ENCODE data around the gene KIAA0753. TPM values are rescaled to one million over a fixed set of nuclear protein-coding genes. Genes with fewer than 3 reads are reported as not detected.

KIAA0753 gene
- total RNA-seq, 1 donor from 2014 or later, result 24.7 TPM

DNA sequence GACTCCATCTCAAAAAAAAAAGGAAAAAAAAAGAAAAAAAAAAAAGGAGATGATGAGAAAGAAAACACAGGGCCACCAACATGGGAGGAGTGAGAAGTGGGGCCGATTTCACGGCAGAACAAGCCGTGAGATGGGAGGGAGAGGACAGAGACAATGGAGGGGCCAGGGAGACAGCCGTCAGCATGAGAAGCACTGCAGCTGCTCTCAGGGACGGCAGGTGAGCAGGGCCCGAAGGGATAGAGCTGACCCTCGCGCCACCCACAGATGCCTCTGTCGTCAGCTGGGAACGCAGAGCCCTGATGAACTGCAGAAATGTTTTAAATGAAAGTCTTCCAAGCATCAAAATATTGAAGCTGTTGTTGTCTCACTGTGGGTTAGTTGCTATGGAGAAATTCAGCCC, 104.5 kb downstream of the KIAA0753 start:
- CTCF ChIA-PET, result no interaction called here
- Mint-ChIP-seq H3K9me3 (no peaks in the 10 kb centered on the region), H3K27ac (no peak overlapping the region), H3K27me3 (peaks cover 9% of the 10 kb centered on the region), H3K36me3 (ENCODE audit: low read depth) (no peaks in the 10 kb centered on the region), H3K4me1 (no peaks in the 10 kb centered on the region), H3K4me3 (no peak overlapping the region)
- intact Hi-C loops (cut with micrococcal nuclease), result no loop called here
- DNase-seq, result no peak
- POLR2A ChIA-PET, result no interaction called here
- TF ChIP-seq, protein P1, sequence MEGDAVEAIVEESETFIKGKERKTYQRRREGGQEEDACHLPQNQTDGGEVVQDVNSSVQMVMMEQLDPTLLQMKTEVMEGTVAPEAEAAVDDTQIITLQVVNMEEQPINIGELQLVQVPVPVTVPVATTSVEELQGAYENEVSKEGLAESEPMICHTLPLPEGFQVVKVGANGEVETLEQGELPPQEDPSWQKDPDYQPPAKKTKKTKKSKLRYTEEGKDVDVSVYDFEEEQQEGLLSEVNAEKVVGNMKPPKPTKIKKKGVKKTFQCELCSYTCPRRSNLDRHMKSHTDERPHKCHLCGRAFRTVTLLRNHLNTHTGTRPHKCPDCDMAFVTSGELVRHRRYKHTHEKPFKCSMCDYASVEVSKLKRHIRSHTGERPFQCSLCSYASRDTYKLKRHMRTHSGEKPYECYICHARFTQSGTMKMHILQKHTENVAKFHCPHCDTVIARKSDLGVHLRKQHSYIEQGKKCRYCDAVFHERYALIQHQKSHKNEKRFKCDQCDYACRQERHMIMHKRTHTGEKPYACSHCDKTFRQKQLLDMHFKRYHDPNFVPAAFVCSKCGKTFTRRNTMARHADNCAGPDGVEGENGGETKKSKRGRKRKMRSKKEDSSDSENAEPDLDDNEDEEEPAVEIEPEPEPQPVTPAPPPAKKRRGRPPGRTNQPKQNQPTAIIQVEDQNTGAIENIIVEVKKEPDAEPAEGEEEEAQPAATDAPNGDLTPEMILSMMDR (IDR thresholded peaks at IDR 0.05), result no peak
- ATAC-seq (ENCODE audit: low read depth), result no peak

DNA sequence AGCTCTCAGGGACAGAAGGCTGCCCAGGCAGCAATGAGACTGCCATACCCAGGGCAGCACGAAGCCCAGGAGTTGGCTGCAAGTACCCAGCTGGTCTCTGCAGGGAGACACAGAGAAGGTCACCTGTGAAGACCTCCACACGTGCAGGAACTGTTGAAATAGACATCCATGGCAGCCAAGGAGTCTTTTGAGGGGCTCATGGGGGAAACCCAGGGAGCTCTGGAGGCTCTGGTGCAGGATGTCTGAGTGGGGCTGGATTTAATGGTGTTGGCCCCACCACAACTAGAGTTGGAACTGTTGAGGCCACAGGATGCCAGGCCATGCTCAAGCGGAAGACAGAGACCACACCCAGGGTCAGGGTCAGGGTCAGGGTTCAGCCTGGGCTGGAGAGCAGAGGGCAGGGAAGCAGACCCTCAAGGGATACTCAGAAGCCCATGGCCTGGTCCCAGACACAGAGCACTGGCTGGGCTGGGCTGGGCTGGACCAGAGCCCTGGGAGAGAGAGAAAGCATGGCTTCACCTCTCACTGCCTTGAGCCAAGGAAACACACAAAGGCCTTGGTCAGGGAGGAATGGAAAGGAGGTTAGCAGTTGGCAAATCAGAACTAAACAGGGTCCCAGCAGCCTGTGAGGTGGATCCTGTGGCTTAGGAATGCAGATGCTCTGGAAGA, 105.5 kb downstream of the KIAA0753 start:
- Mint-ChIP-seq H3K27me3 (peaks cover 9% of the 10 kb centered on the region), H3K9me3 (no peaks in the 10 kb centered on the region), H3K4me1 (no peaks in the 10 kb centered on the region), H3K27ac (no peak overlapping the region), H3K36me3 (ENCODE audit: low read depth) (no peaks in the 10 kb centered on the region), H3K4me3 (no peak overlapping the region)
- TF ChIP-seq, protein P1 (IDR thresholded peaks at IDR 0.05), result no peak
- ChIA-PET CTCF (no interaction called here), POLR2A (no interaction called here)
- DNase-seq (no peak), ATAC-seq (ENCODE audit: low read depth) (no peak)
- intact Hi-C loops (cut with micrococcal nuclease), result no loop called here

DNA sequence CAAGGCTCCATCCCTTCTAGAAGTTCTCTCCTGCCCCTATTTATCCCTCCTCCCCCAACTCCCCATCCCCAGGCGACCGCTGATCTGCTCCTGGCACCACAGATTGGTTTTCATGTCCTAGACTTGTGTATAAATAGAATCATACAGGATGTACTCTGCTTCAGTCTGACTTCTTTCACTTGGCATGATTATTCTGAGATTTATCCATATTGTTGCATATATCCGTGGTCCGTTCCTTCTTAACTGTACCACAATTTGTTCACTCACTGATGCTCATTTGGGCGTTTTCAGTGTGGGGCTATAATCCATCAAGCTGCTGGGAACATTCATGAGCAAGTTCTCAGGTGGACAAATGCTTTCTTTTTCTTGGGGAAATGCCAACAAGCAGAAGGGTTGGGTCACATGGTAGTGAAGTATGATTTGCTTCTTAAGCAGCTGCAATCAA, 108.0 kb downstream of the KIAA0753 start:
- H3K9me3 Mint-ChIP-seq, result no peaks in the 10 kb centered on the region
- TF ChIP-seq, protein P1 (IDR thresholded peaks at IDR 0.05), result no peak
- no peak overlapping the region for H3K27ac Mint-ChIP-seq
- no peaks in the 10 kb centered on the region for H3K4me1 Mint-ChIP-seq
- ChIA-PET POLR2A (no interaction called here), CTCF (no interaction called here)
- intact Hi-C loops (cut with micrococcal nuclease), result no loop called here
- no peak for ATAC-seq (ENCODE audit: low read depth)
- H3K27me3 Mint-ChIP-seq, result peaks cover 6% of the 10 kb centered on the region
- DNase-seq, result no peak
- no peak overlapping the region for H3K4me3 Mint-ChIP-seq
- no peaks in the 10 kb centered on the region for H3K36me3 Mint-ChIP-seq (ENCODE audit: low read depth)

DNA sequence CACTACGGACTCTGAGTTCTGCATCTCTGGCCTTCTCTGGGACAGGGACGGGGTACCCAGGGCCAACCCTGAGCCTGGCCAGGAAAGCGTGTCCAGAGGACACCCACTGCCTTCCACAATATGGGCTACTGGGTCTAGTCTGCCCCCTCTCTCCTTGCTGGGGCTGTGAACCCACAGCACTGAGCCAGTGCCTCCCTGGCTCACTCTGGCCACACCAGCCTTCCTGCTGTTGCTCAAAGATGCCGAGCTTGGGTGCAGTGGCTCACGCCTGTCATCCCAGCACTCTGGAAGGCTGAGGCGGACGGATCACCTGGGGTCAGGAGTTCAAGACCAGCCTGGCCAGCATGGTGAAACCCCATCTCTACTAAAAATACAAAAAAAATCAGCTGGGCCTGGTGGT, 108.9 kb downstream of the KIAA0753 start:
- ChIA-PET POLR2A (no interaction called here), CTCF (no interaction called here)
- TF ChIP-seq, protein P1 (IDR thresholded peaks at IDR 0.05), result no peak
- Mint-ChIP-seq H3K4me3 (no peak overlapping the region), H3K27ac (no peak overlapping the region), H3K9me3 (no peaks in the 10 kb centered on the region), H3K4me1 (no peaks in the 10 kb centered on the region), H3K36me3 (ENCODE audit: low read depth) (no peaks in the 10 kb centered on the region), H3K27me3 (peaks cover 6% of the 10 kb centered on the region)
- ATAC-seq (ENCODE audit: low read depth) (no peak), DNase-seq (no peak)
- intact Hi-C loops (cut with micrococcal nuclease), result no loop called here

DNA sequence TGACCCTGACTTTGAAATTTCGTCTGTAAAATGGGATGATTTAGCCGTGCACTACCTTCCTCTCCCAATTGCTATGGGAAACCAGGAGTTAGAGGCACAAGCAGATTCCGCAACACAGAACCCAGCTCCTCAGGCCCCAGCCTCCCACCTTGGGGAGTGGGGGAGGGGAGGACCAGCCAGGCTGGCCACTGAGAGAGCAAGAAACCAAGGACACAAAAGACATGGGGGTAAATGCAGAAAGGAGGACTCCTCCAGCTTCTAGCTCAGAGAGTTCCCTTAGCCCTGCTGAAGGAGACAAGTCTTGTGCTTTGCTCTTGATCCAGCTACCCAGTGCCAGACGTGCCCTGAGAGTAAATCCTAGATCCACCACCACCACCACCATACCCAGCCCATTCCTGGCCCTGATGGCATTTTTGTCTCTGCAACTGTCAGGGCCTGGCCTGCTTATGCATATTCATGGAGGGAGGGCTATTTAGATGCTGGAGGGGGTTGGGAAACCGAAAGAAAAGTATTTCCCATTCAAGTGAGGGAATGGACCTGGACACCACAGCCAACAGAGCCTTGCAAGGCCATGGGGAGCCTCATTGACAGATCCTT, 110.1 kb downstream of the KIAA0753 start:
- Mint-ChIP-seq H3K4me3 (no peak overlapping the region), H3K27ac (no peak overlapping the region), H3K9me3 (no peaks in the 10 kb centered on the region), H3K4me1 (no peaks in the 10 kb centered on the region), H3K36me3 (ENCODE audit: low read depth) (no peaks in the 10 kb centered on the region), H3K27me3 (peaks cover 6% of the 10 kb centered on the region)
- ATAC-seq (ENCODE audit: low read depth) (no peak), DNase-seq (no peak)
- POLR2A ChIA-PET, result no interaction called here
- intact Hi-C loops (cut with micrococcal nuclease), result no loop called here
- CTCF ChIA-PET, result no interaction called here
- TF ChIP-seq, protein P1 (IDR thresholded peaks at IDR 0.05), result no peak

Data from activated B cell treated with CpG ODN at 0.5 μM for 24 hours (primary cell).